GM21619 (cell line): ENCODE results near the gene RER1.

Experiments
- ATAC-seq: cut with Tn5 transposase; IDR thresholded peaks from one replicate; pipeline ENCODE4 v1.9.1; 2021; ENCODE audit not compliant: unreplicated experiment

Gene RER1

DNA sequence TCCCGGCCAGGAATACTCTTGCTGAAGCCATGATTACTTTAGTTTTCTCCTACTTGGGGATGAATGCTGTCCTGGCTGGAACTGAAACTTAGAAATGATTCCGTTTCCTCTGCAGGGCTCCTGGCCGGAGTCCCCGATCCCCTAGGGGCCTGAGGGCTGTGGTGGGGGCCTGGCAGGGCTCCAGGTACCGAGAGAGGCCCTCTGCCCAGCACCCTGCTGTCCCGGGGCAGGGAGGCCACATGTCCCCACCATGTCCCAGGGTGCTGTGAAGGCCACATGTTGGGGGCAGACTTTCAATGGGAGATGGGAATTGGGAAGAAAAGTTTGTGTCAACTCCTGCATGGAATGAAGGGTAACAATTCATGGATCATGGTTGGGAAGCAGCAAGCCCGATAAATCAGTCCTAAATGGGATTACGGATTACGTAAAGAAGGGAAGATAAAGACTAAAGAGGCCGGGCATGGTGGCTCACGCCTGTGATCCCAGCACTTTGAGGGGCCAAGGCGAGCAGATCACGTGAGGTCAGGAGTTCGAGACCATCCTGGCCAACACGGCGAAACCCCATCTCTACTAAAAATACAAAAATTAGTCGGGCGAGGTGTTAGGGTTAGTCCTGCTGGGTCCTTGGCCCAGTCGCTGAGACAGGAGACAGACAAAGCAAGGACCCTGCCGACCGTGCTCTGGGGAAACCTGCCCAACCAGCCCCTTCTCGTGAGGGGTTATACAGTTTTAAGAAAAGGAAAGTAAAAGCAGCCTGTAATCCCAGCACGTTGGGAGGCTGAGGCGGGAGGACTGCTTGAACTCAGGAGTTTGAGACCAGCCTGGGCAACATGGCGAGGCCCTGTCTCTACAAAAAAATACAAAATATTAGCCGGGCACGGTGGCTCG lies 37.8 kb upstream of the RER1 start:
- no peak for ATAC-seq

DNA sequence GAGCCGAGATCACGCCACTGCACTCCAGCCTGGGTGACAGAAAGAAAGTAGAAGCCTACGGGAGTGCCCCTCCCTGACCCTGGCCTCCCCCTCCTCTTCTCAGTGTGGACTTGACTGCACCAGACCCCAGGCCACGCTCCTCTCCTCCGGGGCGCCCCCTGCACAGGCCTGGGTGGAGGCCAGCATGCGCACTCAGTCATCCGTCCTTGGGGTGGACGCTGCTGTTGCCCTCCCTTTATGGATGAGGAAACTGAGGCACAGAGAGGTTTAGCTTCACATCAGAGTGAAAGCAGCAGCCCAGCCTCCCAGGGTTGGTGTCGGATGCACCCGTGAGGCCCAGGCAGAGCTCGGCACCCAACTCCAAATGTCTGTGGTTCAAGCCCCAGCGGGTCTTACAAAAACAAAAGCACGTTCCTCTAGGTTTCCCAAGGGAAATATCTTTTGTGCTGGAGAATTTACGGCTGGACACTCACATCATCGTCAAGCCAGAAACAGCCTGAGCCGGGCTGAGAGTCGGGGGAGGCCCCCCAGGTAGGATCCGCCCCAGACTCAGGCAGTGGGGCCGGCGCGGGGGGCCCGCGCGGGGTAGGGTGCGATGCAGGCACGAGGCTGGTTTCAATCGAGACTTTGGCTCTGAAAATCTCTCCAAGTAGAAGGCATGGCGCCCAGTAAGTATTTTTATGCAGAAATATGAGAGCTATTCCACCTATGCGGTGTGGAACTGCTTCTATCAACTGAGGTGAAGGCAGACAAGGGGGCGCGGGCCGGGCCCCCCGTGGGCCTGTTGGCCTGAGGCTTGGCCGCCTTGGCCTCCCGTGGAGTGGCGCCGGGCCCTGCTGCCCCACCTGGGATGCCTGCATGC lies 36.9 kb upstream of the RER1 start:
- ATAC-seq, result no peak

DNA sequence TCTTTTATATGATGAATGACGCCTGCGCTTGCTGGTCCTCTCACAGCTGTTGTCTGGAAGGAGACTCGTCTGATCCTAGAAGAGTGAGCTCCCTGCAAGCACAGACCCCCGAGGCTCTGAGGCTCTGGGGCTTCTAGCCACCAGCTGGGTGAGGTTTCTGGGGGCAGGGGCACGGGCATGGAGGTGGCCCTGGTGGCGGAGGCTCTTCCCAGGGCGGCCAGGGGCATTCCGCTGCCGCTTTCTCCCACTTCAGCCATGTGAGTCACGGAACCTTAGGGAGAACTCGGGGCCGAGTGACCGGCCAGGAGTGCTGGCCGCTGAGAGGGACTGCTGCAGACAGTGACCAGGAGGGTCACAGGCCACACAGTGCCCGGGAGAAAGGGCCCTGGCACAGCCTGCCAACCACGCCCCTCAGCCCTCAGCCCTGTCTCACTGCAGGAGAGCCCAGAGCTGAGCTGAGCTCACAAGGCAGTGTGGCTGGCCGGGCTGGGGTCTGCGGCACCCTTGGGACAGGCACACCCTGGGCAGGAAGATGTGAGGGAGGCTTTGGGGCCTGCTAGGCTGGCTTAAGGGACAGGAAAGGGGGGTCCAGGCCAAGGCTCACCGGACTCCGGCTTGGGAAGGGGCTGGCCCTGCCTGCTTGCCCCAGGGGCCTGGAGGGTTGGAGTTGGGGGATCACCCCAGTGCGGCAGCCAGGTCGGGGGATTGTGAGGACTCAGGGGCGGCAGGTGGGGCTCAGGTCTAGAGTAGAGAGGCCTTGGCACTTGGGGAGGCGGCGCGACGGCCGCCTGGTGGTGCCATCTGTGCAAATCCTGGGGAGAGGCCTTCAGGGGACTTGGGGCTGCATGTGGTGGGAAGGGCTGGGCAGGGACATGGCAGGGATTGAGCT lies 36.0 kb upstream of the RER1 start:
- no peak for ATAC-seq

DNA sequence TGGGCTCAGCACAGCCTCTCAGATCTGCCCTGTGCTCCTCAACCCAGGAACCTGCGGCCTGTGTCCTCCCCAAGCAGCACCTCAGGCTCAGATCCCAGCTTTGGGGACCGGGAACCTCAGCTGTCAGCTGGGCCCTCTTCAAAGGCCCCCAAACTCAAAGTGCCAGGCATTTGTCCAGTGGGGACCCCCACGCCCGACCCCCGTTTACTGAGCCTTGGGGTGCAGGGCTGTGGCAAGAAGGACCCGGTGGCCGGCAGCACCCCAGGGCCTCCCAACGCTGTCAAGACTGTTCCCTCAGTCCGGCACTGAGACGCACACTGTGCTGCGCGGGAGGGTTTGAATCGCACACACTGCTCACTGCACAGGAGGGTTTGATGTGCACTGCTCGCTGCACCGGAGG lies 35.2 kb upstream of the RER1 start:
- no peak for ATAC-seq

DNA sequence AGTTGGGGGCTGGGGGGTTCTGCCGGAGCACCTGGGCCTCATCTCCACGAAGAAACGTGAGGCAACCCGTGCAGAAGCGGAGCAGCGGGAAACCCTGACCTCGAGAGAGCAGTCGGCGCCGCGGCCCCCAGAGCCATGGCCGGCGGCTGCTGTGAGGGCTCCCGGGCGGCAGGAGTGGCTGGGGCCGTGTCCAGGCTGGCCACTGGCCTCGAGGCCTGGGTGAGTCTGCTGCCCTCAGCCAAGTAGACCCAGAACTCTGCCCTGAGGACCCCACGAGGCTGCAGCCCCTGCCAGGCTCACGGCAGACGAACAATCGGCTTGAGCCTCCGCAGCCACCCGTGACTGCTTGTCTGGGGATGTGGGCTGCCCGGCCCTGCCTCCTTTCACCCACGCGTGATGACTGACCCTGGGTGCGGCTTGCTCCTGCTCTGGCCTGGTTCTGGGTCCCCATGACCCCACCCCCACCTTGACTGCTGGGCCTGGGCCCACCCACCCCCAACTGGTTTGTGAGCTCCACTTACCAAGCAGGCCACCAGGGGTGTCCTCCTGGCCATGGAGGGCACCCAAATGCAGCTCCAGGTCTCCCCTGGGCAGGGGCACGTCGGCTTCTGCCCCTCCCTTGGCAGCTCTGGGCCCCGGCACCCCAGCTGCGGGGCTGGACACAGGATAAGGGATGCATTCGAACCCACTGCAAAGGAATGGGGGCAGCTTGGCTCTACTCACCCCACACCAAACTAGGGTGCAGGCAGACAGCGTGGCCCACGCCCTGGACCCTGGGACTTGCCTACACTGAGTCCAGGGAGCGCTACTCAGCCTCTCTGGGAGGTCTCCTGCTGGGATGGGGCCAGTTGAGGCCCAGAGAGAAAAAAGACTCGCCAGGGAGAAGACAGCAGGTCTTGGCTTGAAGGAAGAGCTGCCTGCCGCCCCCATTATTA lies 34.5 kb upstream of the RER1 start:
- ATAC-seq, result no peak

DNA sequence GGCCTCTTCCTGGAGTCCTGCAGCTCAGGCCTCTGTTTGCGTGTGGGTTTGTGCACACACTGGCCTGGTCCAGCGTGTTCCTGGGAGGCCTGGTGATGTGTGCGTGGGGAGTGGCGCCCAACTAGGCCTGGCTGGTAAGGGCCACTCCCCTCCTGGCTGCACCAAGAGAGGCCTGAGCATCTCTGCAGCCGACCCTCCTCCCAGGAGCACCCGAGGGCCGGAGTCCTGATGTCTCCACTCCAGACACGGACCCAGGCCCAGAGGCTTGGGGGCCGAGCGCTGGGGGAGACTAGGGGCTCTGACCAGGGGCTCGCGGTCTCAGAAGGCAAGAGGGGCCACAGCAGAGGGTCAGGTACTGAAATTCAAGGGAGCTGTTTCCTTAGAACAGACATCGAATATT lies 33.6 kb upstream of the RER1 start:
- no peak for ATAC-seq

DNA sequence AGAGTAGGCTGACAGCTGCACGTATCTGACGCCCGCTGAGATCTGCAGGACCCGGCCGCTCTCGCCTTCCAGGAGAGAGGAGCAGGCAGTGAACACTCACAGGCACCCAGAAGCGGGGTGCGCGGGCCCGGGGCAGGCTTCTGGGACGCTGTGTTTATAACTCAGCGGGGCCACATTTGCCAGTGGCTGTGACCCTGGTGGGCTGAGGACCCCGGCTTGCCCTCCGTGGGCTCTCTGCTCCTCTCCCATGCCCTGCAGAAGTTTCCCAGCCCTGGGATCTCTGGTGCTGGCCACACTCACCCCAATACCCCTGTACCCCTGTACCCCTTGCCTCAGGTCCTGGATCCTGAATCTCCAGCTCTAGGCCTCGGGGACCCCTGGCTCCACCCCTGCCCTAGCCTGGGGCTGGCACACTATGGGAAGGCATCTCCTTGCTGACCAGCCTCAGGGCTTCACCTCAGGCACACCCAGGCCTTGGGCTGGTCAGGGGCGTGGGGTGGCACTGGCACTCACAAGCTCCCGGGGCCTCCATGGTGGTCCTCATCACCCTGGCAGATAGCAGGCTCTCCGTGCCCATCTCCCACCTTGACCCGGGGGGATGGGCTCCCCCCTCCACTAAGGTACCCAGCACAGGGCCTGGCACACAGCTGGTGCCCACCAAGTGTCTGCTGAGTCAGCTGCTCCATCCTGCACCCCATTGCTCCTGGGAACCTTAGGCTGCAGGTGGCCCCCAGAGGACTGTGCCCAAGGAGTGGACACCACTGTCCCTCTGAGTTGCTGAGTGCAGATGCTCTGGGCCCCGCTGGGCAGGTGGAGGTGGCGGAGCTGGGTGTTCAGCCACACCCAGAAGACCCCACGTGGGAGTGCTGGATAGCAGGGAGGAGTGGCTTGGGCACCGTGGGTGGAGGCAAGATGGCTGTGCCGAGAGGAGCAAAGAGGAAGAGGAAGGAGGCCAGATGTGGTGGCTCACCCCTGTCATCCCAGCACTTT lies 32.7 kb upstream of the RER1 start:
- ATAC-seq, result no peak

DNA sequence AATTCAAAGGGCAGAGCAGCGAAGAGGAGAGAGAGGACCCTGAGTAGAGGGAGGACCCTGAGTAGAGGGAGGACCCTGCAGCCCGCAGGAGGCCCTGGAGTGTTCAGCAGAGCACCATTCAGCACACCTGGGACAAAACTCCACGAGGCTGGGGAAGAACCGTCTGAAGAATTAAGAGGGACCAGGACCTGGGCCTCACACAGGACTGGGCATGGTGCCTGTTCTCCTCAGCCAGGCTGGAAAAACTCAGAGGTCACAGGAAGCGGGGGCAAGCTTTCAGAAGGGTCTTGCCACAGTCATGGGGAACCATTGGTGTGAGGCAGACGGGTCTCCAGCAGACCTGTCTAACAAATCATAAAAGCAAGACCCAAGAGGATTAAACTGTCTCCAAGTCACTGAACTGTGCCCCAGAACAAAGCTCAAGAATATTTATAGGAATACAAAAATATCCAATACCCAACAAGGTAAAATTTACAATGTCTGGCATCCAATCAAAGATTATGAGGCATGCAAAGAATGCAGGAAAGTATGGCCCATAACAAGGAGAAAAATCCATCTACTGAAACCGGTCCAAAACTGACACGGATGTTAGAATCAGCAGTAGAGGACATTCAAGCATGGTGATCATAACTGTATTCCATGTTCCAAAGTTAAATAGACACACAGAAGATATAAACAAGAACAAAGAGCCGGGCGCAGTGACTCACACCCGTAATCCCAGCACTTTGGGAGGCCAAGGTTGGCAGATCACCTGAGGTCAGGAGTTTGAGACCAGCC lies 30.9 kb upstream of the RER1 start:
- no peak for ATAC-seq

DNA sequence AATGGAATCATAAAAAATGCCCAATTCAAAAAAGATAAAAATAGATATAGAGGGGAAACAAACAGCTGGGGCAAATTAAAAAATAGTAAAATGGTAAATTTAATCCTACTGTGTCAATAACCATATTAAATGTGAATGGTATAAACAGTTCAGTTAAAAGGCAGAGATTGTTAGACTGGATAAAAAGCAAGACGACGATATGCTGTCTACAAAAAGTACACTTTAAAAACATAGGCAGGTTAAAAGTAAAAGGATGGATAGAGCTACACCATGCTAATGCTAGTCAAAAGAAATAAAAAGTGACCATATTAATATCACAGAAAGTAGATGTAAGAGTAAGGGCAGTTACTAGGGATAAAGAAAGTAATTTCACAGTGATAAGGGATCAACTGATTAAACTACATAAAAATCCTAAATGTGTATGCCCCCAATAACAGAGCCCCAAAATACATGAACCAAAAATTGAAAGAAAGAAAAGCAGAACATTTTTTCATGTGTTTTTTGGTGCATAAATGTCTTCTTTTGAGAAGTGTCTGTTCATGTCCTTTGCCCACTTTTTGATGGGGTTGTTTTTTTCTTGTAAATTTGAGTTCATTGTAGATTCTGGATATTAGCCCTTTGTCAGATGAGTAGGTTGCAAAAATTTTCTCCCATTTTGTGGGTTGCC lies 27.7 kb upstream of the RER1 start:
- ATAC-seq, result no peak

DNA sequence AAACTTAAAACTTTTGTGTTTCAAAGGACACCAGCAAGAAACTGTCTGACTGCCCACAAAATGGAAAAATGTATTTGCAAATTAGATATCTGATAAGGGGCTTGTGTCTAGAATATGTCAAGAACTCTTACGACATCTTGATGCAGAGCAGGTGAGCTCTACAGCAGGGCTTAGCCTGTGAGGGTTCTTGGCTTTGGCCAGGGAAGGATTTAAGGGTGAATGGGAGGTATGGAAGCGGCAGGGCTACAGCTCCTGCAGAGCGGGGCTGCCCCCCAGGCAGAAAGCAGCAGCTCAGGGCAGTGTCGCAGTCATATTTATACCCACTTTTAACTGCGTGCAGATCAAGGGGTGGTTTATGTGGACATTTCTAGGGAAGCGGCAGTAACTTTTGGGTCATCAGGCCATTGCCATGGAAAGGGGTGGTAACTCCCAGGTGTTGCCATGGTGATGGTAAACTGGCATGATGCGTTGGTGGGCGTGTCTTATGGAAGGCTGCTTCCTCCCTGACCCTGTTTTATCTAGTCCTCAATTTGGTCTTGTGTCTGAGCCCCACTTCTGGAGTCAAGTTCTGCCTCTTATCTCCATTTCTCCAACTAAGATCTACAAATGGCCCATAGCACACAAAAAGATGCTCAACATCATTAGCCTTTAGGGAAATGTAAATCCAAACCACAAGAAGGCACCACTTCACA lies 23.4 kb upstream of the RER1 start:
- no peak for ATAC-seq

DNA sequence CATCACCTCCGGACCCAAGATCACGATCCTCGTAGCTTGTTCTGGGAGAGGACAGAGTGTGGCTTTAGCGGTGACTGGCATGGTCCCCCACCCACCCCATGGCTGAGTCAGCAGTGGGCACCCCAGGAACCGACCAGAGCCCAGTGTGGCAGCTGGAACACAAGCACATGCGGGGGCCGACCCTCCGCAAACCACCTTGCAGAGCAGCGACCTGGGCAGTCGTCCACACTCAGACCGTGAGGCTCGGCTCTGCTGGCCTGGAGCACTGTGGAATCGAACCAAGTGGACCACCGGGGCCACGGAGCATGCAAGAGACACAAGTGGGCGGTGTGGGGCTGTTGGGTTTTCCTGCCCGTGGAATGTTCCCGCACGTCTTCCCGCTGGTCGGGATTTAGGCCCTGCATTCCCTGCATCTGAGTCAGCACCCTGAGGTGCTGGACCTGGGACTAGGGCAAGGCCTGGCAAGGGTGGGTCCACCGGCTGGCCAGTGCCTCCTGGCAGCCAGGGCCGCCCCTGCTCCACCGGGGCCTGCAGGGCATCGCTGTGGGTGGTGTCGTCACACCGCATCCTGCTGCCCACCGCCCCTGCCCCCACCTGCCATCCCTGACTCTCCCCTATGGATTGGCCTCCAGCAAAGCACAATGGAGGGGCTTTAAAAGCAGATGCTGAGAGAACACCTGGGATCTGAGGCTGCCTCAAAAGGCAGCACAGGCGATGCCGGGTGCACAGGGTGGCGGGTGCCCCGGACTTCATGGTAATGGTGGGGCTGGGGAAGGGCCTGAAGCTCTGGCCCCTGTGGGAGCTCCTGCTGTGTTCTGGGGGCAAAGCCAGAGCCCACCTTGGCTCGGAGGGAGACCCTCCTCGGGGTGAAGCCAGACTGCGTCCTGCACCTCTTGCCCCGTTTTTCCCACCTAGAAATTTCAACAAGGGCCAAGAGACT lies 18.8 kb upstream of the RER1 start:
- ATAC-seq, result no peak

DNA sequence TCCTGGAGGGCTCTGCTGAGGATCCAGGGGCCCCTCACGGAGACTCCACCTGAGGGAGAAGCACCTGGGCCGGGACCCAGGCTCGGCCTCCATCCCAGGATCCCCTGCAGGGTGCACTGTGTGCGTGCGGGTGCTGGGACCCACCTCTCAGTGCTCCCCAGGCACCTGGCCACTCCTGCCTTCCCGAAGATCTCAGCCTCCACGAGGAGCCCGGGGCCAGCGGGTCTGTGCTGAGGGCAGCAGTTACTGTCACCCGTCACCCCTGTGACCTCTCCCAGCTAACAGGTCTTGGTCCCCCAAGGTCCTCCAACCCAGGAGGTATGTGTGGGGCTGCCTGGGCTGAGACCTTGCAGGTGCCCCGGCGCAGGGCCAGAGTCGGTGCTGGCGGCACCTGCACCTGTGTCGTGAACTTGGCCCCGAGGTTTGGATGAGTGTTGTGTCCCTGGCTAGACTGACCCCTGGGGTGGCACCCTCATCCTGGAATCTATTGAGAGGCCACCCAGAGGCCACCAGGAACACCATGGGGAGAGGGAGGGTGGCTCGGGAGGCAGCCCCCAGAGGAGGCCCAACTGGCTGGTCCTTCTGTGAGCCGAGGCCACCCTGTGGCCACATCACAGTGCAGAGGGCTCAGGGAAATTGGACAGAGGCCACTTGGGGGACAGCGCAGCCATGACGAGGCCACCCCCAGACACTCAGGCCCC lies 17.9 kb upstream of the RER1 start:
- no peak for ATAC-seq

DNA sequence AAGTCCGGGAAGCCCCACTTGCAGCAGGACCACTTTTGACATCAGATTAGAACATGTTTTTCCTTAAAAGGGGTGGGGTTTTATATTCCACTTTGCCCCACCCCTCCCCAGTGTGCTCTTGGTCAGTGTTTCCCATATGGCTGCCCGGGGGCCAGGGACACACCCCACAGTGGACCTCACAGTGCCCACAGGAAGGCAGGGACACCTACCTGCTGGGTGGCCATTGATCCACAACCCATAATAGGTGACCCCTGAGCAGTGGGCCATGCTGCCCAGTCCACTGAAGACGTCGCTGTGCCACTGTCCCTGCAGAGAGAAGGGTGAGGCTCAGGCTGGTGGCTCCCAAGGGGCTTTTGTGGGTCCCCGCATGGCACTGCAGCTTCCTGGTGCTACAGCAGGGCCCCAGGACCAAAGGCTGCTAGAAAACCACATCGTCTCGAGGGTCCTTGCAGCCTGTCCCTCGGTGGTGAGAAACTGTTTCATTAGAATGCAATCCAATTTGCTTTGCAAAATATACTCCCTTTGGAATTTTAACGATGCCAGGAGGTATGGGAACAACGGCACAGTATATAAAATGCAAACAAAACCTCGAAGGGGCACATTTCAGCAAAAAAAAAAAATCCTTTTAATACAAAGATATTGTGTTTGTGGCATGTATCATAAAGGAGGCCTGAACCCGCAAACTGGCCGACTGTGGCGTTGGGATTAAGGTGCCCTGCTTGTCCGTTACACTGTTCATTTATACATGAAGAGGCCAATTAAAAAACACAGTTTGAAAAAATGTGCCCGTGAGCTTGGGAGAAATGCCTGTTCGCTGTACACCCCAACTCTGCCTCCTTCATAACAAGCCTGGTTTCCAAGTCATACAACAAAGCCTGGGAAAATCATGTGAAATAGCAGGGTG lies 17.1 kb upstream of the RER1 start:
- ATAC-seq, result no peak

DNA sequence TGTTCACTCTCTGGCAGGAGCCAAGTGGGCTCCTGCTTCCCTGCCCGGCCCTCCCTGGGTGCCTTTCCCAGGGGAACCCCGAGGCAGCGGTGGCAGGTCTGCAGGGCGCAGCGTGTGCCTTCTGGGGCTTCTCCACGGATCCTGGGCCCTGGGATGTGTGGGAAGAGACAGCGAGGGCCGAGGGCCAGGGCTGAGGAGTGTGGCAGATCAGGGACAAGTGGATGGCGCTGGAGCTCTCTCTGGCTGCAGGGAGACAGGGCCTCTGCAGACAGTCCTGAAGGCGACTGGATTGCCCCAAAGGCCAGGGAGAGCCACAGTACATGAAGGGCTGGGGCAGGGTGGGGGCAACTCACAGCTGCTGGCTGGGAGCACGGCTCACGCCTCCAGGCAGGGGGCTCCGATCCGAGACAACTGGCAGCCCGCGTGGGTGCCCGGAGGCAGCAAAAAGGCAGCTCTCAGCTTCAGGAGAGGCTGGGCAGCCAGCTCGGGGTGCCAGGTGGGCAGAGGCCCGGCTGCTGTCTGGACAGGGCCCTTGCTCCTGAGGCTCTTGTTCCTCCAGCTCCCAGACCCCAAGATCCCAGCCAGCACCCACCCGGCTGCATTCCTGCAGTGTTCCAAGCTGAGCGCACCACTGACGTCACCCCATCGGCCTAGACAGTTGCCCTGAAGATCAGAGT lies 16.3 kb upstream of the RER1 start:
- no peak for ATAC-seq
